Measurements from ENCODE around the gene PPP1R12C. TPM values are rescaled to one million over a fixed set of nuclear protein-coding genes. Genes with fewer than 3 reads are reported as not detected.

Gene PPP1R12C
- polyA plus RNA-seq, 1 donor: 94.4 TPM

DNA sequence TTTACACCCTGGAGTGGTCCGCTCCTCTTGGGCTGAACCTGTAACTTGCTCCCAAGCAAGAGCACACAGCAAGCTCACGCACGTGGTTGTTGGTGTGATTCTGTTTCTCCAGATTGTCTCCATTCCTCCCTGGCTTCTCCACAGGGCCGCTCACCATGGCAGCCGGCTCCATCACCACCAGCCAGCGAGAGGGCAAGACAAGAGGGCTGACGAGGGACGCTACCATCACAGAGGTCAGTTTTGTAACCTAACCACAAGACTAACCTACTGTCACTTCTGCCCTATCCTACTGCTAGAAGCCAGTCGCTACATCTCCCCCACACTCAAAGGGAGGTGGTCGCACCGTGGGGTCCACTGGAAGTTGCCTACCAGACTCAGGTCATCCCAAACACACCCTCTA, 74.7 kb downstream of the PPP1R12C start:
- Histone ChIP-seq H3K4me1 (ENCODE audit: control insufficient read depth, insufficient read depth, low read length) (no peaks in the 10 kb centered on the region), H3K27ac (ENCODE audit: low read length) (no peak overlapping the region), H3K4me3 (ENCODE audit: low read length) (no peak overlapping the region), H3K9me3 (ENCODE audit: control insufficient read depth, low read depth, low read length) (no peaks in the 10 kb centered on the region), H3K36me3 (ENCODE audit: control insufficient read depth, insufficient read depth, low read length) (peaks cover 25% of the 10 kb centered on the region), H3K27me3 (ENCODE audit: control insufficient read depth, insufficient read depth, low read length) (no peaks in the 10 kb centered on the region)
- DNase-seq: no peak
- no CpG with 5 or more reads among the region's 11 CpGs for WGBS (ENCODE audit: insufficient coverage, low lambda C conversion rate)

DNA sequence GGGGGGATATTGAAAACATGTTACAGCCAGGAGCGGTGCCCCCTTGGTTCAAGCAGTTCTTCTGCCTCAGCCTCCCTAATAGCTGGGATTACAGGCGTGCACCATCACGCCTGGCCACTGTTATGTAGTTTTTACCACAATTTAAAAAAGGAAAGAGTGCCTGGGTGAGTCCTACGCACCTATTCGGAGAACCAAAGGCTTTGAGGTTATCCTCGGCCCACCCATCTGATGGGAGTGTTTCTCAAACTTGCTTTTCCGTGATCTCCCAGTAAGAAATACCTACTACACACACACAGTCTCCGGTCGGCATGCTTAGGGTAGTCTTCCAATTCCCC, 75.1 kb downstream of the PPP1R12C start:
- no peaks in the 10 kb centered on the region for H3K9me3 ChIP-seq (ENCODE audit: control insufficient read depth, low read depth, low read length)
- H3K27me3 ChIP-seq (ENCODE audit: control insufficient read depth, insufficient read depth, low read length): no peaks in the 10 kb centered on the region
- no peaks in the 10 kb centered on the region for H3K4me1 ChIP-seq (ENCODE audit: control insufficient read depth, insufficient read depth, low read length)
- DNase-seq: no peak
- no peak overlapping the region for H3K27ac ChIP-seq (ENCODE audit: low read length)
- no peak overlapping the region for H3K4me3 ChIP-seq (ENCODE audit: low read length)
- H3K36me3 ChIP-seq (ENCODE audit: control insufficient read depth, insufficient read depth, low read length): peaks cover 22% of the 10 kb centered on the region
- WGBS (ENCODE audit: insufficient coverage, low lambda C conversion rate): no CpG with 5 or more reads among the region's 9 CpGs

GRCh38 chr19:55041627-55042343, 75.7 kb downstream of the PPP1R12C start:
- H3K9me3 ChIP-seq (ENCODE audit: control insufficient read depth, low read depth, low read length): no peaks in the 10 kb centered on the region
- H3K4me1 ChIP-seq (ENCODE audit: control insufficient read depth, insufficient read depth, low read length): no peaks in the 10 kb centered on the region
- H3K4me3 ChIP-seq (ENCODE audit: low read length): no peak overlapping the region
- no CpG with 5 or more reads among the region's 30 CpGs for WGBS (ENCODE audit: insufficient coverage, low lambda C conversion rate)
- no peaks in the 10 kb centered on the region for H3K27me3 ChIP-seq (ENCODE audit: control insufficient read depth, insufficient read depth, low read length)
- no peak for DNase-seq
- peaks cover 17% of the 10 kb centered on the region for H3K36me3 ChIP-seq (ENCODE audit: control insufficient read depth, insufficient read depth, low read length)
- no peak overlapping the region for H3K27ac ChIP-seq (ENCODE audit: low read length)

- H3K36me3 ChIP-seq (ENCODE audit: control insufficient read depth, insufficient read depth, low read length): peaks cover 13% of the 10 kb centered on the region
- no CpG with 5 or more reads among the region's 10 CpGs for WGBS (ENCODE audit: insufficient coverage, low lambda C conversion rate)
- no peaks in the 10 kb centered on the region for H3K27me3 ChIP-seq (ENCODE audit: control insufficient read depth, insufficient read depth, low read length)
- no peak for DNase-seq
- no peaks in the 10 kb centered on the region for H3K4me1 ChIP-seq (ENCODE audit: control insufficient read depth, insufficient read depth, low read length)
- no peak overlapping the region for H3K27ac ChIP-seq (ENCODE audit: low read length)
- no peak overlapping the region for H3K4me3 ChIP-seq (ENCODE audit: low read length)
- no peaks in the 10 kb centered on the region for H3K9me3 ChIP-seq (ENCODE audit: control insufficient read depth, low read depth, low read length)
These were observed 76.2 kb downstream of the PPP1R12C start for GRCh38 chr19:55041244-55041626.

Other genes starting within 250 kb of the PPP1R12C start
- not detected for gene FCAR, start 243.4 kb downstream of the PPP1R12C start, polyA plus RNA-seq
- 1.1 TPM for gene NCR1, start 211.5 kb downstream of the PPP1R12C start, polyA plus RNA-seq
- gene NLRP7, start 170.1 kb downstream of the PPP1R12C start, polyA plus RNA-seq: not detected
- 12.6 TPM for gene NLRP2, start 151.3 kb downstream of the PPP1R12C start, polyA plus RNA-seq
- 0.13 TPM for gene GP6, start 79.4 kb downstream of the PPP1R12C start, polyA plus RNA-seq
- 19.9 TPM for gene RDH13, start 54.5 kb downstream of the PPP1R12C start, polyA plus RNA-seq
- gene EPS8L1, start 41.8 kb downstream of the PPP1R12C start, polyA plus RNA-seq: 20.9 TPM
- gene TNNT1, start 31.6 kb upstream of the PPP1R12C start, polyA plus RNA-seq: 10.2 TPM
- 0.88 TPM for gene TNNI3, start 40.1 kb upstream of the PPP1R12C start, polyA plus RNA-seq
- 0.99 TPM for gene DNAAF3, start 49.0 kb upstream of the PPP1R12C start, polyA plus RNA-seq
- 9.1 TPM for gene SYT5, start 62.7 kb upstream of the PPP1R12C start, polyA plus RNA-seq
- 28.1 TPM for gene PTPRH, start 91.9 kb upstream of the PPP1R12C start, polyA plus RNA-seq
- 69.0 TPM for gene TMEM86B, start 111.1 kb upstream of the PPP1R12C start, polyA plus RNA-seq
- gene PPP6R1, start 141.4 kb upstream of the PPP1R12C start, polyA plus RNA-seq: 65.1 TPM
- 29.4 TPM for gene HSPBP1, start 162.5 kb upstream of the PPP1R12C start, polyA plus RNA-seq
- gene BRSK1, start 166.4 kb upstream of the PPP1R12C start, polyA plus RNA-seq: 9.7 TPM
- 71.4 TPM for gene TMEM150B, start 207.7 kb upstream of the PPP1R12C start, polyA plus RNA-seq
- gene KMT5C, start 222.2 kb upstream of the PPP1R12C start, polyA plus RNA-seq: 21.5 TPM
- 1.3 TPM for gene COX6B2, start 237.1 kb upstream of the PPP1R12C start, polyA plus RNA-seq
- gene GARIN5B, start 245.6 kb upstream of the PPP1R12C start, polyA plus RNA-seq: 0.03 TPM

Data from large intestine (tissue), 3 donors.